Ovary (tissue), 9 donors: ENCODE measurements around the gene TMEM14C. TPM values are rescaled to one million over a fixed set of nuclear protein-coding genes. Genes with fewer than 3 reads are reported as not detected.
"Not testable (repeated sequence)": the region's sequence is repeated elsewhere in the genome, so short reads cannot be mapped to it uniquely, and the experiment has no call there.

ENCODE experiments used
- DNase-seq, 5 donors: peaks; one replicate each; pipeline ENCODE4 v3.0.0-alpha.2; 2019 to 2020
- H3K27ac ChIP-seq, 2 donors: fragments of 200-600 bp; one replicate each; pipeline versions ENCODE4 v1.5.1 to v1.8.0; 2019 to 2022
- H3K27me3 ChIP-seq: fragments of 200-600 bp; one replicate; pipeline ENCODE4 v1.8.0; 2022
- H3K36me3 ChIP-seq: fragments of 200-600 bp; sonication (generic); one replicate; pipeline ENCODE4 v1.5.1; 2019
- H3K4me1 ChIP-seq: one replicate; pipeline ENCODE4 v1.8.1; 2013; ENCODE audit warnings: mild to moderate bottlenecking, moderate library complexity; ENCODE audit not compliant: insufficient read depth
- H3K4me3 ChIP-seq: fragments of 200-600 bp; sonication (generic); one replicate; pipeline ENCODE4 v1.5.1; 2017
- H3K9me3 ChIP-seq, 2 donors: fragments of 200-600 bp in 1 of 2; sonication (generic) in 1 of 2; one replicate each; pipeline versions ENCODE4 v1.5.1 to v1.8.1; 2013 to 2019; ENCODE audit warnings: mild to moderate bottlenecking in 1 of 2, moderate library complexity in 1 of 2
- CTCF ChIP-seq, 3 donors: fragments of 450-650 bp in 2 of 3; fragments of 200-600 bp in 1 of 3; IDR thresholded peaks; one replicate each; pipeline versions ENCODE4 v1.5.1 to v1.8.0; 2016 to 2022; ENCODE audit warnings: antibody characterized with exemption in 3 of 3, mild to moderate bottlenecking in 1 of 3
- EP300 ChIP-seq: sonication (generic); formaldehyde crosslinking; IDR thresholded peaks from one replicate; pipeline ENCODE4 v1.6.1; 2017; ENCODE audit warnings: antibody characterized with exemption
- POLR2A ChIP-seq: fragments of 450-650 bp; IDR thresholded peaks from one replicate; pipeline ENCODE4 v1.6.1; 2017; ENCODE audit warnings: antibody characterized with exemption, mild to moderate bottlenecking, moderate library complexity
- WGBS, 3 donors: extraction: QIAGEN DNeasy Blood & Tissue Kit in 1 of 3; methylation state at CpG; one replicate each; pipeline versions ENCODE4 v1.1.5 to v1.1.7; 2013 to 2017; 5-methylcytosine and 5-hydroxymethylcytosine counted together
- intact Hi-C, 4 donors: fragments of 100-400 bp; cut with DNase I; formaldehyde crosslinking; loops; one replicate each; pipeline versions ENCODE4 v1.11.0 to v1.15.1; 2022 to 2023
- polyA plus RNA-seq, 2 donors: library from polyadenylated mRNA; stranded (reverse); fragments of 200-250 nt in 1 of 2; fragments of 350-450 nt in 1 of 2; fragmentation: Illumina TruSeq in 1 of 2; extraction: RNeasy Lipid Tissue Mini Kit (QIAGEN cat#74804) in 1 of 2; gene quantifications; one replicate each; pipeline ENCODE4 v1.2.3, GENCODE V29; 2013 to 2014
- total RNA-seq, 7 donors: library from RNA; depleted of rRNA in 2 of 7; stranded (reverse); fragments of >200 nt in 2 of 7; fragmentation: NEBNext Ultra II Directional in 3 of 7; extraction: Animal tissue kit (Norgen Biotek cat#: 25700) in 3 of 7; gene quantifications; one replicate each; pipeline versions ENCODE4 v1.1.0 to v1.2.4, GENCODE V29; 2016 to 2023
- donor health status: DM: no; HTN: no; CAD: no; lungs with moderate emphysema.
- donor health status: DM: no; HTN: no; CAD: no.
- donor health status: Bipolar disorder and iron deficiency.
- donor health status: DM: yes; HTN: yes; CAD: no.
- donor health status: DM: no; HTN: no; CAD: no.
- donor health status: DM: yes; HTN: yes; CAD: no.

TMEM14C gene
- total and polyA plus RNA-seq, 9 donors = 92.8 to 207 (median 101) TPM

- H3K9me3 ChIP-seq = no peaks in the 10 kb centered on the region
- 15 to 31% (median 17%) methylated on average over 9 of the region's 9 CpGs for WGBS, 3 donors
- intact Hi-C loops = loop anchor here in 1 of 4 donors (10.0 kb wide), 1 partner anchor 52 kb away; the partner anchor contains the start of genes C6orf52 and PAK1IP1
Measured at GRCh38 chr6:10746915-10747250, 24.0 kb downstream of the TMEM14C start.

GRCh38 chr6:10747251-10747972 is 24.5 kb downstream of the TMEM14C start, which contains the start of gene TMEM14B:
Gene TMEM14B, plus strand, starts transcription at chr6:10747805. Its CDS starts 1,441 bp downstream, at chr6:10749246.
- peak; percentile 62 for TF ChIP-seq POLR2A
- TF ChIP-seq CTCF (IDR thresholded peaks at IDR 0.05) = no peak
- H3K36me3 ChIP-seq = no peaks in the 10 kb centered on the region
- peak within 1 kb of the TSS in 1 of 2 donors; percentile 48 for H3K27ac ChIP-seq
- peak within 1 kb of the TSS; percentile 84 for H3K4me3 ChIP-seq
- peaks cover 3% of the 10 kb centered on the region for H3K4me1 ChIP-seq
- DNase-seq = peak; percentile 100
- H3K27me3 ChIP-seq = no peaks in the 10 kb centered on the region
- WGBS, 3 donors = 1% methylated on average over 45 to 52 of the region's 52 CpGs
- no peaks in the 10 kb centered on the region for H3K9me3 ChIP-seq
- intact Hi-C loops = loop anchor here in 1 of 4 donors (10.0 kb wide), 1 partner anchor 53 kb away; the partner anchor contains the start of genes C6orf52 and PAK1IP1

More at GRCh38 chr6:10746915-10747250, 24.0 kb downstream of the TMEM14C start:
- peak overlapping the region; percentile 84 for H3K4me3 ChIP-seq
- H3K27me3 ChIP-seq = no peaks in the 10 kb centered on the region
- H3K36me3 ChIP-seq = no peaks in the 10 kb centered on the region
- peaks cover 3% of the 10 kb centered on the region for H3K4me1 ChIP-seq
- DNase-seq = no peak
- no peak for TF ChIP-seq POLR2A
- TF ChIP-seq CTCF (IDR thresholded peaks at IDR 0.05) = no peak
- no peak for TF ChIP-seq EP300
- H3K27ac ChIP-seq = peak overlapping the region in 1 of 2 donors; percentile 48

GRCh38 chr6:10749734-10750133 is 26.9 kb downstream of the TMEM14C start:
- Histone ChIP-seq H3K36me3 (no peaks in the 10 kb centered on the region), H3K27me3 (no peaks in the 10 kb centered on the region), H3K9me3 (no peaks in the 10 kb centered on the region), H3K27ac (no peak overlapping the region), H3K4me3 (no peak overlapping the region), H3K4me1 (peaks cover 3% of the 10 kb centered on the region)
- no peak for TF ChIP-seq EP300
- TF ChIP-seq POLR2A = no peak
- no peak for TF ChIP-seq CTCF (IDR thresholded peaks at IDR 0.05)
- 18 to 41% (median 22%) methylated on average over 2 of the region's 2 CpGs for WGBS, 3 donors
- no peak for DNase-seq
- intact Hi-C loops = loop anchor here in 2 of 4 donors (2.0 to 10.0 kb wide), 2 partner anchors 27 to 55 kb away; partner anchors contain the start of genes C6orf52 (in 1 of the 2), PAK1IP1 (in 1 of the 2) and TMEM14C (in 1 of the 2)

- intact Hi-C loops, DNase-seq, H3K4me1 ChIP-seq, H3K36me3 ChIP-seq, H3K27ac ChIP-seq, H3K4me3 ChIP-seq, H3K9me3 ChIP-seq, H3K27me3 ChIP-seq: not testable (repeated sequence)
- WGBS, 3 donors = 29 to 48% (median 37%) methylated on average over 6 of the region's 6 CpGs
Measured at GRCh38 chr6:10750568-10750967, 27.7 kb downstream of the TMEM14C start.

- H3K36me3 ChIP-seq, H3K4me3 ChIP-seq, intact Hi-C loops, H3K27me3 ChIP-seq, H3K9me3 ChIP-seq, H3K4me1 ChIP-seq, H3K27ac ChIP-seq, DNase-seq: not testable (repeated sequence)
- 69 to 73% (median 73%) methylated on average over 5 of the region's 5 CpGs for WGBS, 3 donors
Measured at GRCh38 chr6:10751757-10752156, 28.9 kb downstream of the TMEM14C start.
